Endothelial cell of umbilical vein (primary cell): ENCODE measurements around the gene KIFAP3. TPM values are rescaled to one million over a fixed set of nuclear protein-coding genes. Genes with fewer than 3 reads are reported as not detected.
"Not testable (repeated sequence)": the region's sequence is repeated elsewhere in the genome, so short reads cannot be mapped to it uniquely, and the experiment has no call there.

Source experiments
- BruUV-seq: library from RNA; stranded (reverse); fragments of 400-500 nt; replicated peaks from 2 replicates; lab custom pipeline; 2021; lab: Mats Ljungman, UMichigan
- CTCF ChIA-PET: fragments of 300-600, 350-600 bp; sonication (Branson Sonifier 250); formaldehyde crosslinking; loops from one replicate; lab custom pipeline; 2021; ENCODE audit warnings: antibody characterized with exemption, inconsistent platforms; lab: Charles Lee
- POLR2A ChIA-PET: fragments of 300-600, 350-600 bp; sonication (Branson Sonifier 250); formaldehyde crosslinking; loops from one replicate; lab custom pipeline; 2021; ENCODE audit warnings: antibody characterized with exemption, inconsistent platforms; lab: Charles Lee
- DNase-seq: peaks from one replicate; pipeline ENCODE4 v3.0.0-alpha.2; 2011; ENCODE audit warnings: low read depth, low spot score
- FAIRE-seq: peaks from 2 replicates; lab custom pipeline; 2011; peaks lifted over from hg19 to GRCh38; lab: Jason Lieb, UNC
- H2AFZ ChIP-seq: 2 replicates; pipeline ENCODE4 v1.6.0; 2012; ENCODE audit warnings: low read depth, low read length, control low read depth, inconsistent platforms
- H3K27ac ChIP-seq: 2 replicates; pipeline ENCODE4 v1.5.1; 2011; ENCODE audit warnings: low read depth, mild to moderate bottlenecking, control low read depth, low read length, moderate library complexity; ENCODE audit not compliant: insufficient read depth
- H3K27me3 ChIP-seq, 2 experiments: 2 replicates each; pipeline versions ENCODE4 v1.6.0 to v1.6.1; 2011; ENCODE audit warnings: low read length in 2 of 2, mixed read lengths in 1 of 2; ENCODE audit not compliant: control insufficient read depth in 2 of 2, insufficient read depth in 2 of 2
- H3K36me3 ChIP-seq, 2 experiments: 2 replicates in 1 of 2; 3 replicates in 1 of 2; pipeline ENCODE4 v1.5.1; 2011; ENCODE audit warnings: low read length in 2 of 2, mild to moderate bottlenecking in 1 of 2, moderate library complexity in 1 of 2; ENCODE audit not compliant: control insufficient read depth in 2 of 2, insufficient read depth in 2 of 2; ENCODE audit errors: extremely low read depth in 1 of 2
- H3K4me1 ChIP-seq: 3 replicates; pipeline ENCODE4 v1.5.1; 2011; ENCODE audit warnings: mild to moderate bottlenecking, low read length; ENCODE audit not compliant: control insufficient read depth, insufficient read depth; ENCODE audit errors: extremely low read depth
- H3K4me2 ChIP-seq: 2 replicates; pipeline ENCODE4 v1.6.1; 2011; ENCODE audit warnings: low read length, control low read depth, mixed read lengths; ENCODE audit not compliant: insufficient read depth
- H3K4me3 ChIP-seq, 3 experiments: fragments of 200-600 bp in 1 of 3; sonication (generic), shearing (Covaris generic) in 1 of 3; replicated peaks in 1 of 3; 2 replicates each; pipeline ENCODE4 v1.5.1; 2011 to 2016; ENCODE audit warnings: control low read depth in 3 of 3, low read length in 3 of 3, mild to moderate bottlenecking in 2 of 3, inconsistent platforms in 1 of 3, low read depth in 1 of 3, moderate library complexity in 1 of 3; ENCODE audit not compliant: insufficient read depth in 1 of 3
- H3K79me2 ChIP-seq: 2 replicates; pipeline ENCODE4 v1.6.0; 2012; ENCODE audit warnings: low read length, inconsistent platforms; ENCODE audit not compliant: control insufficient read depth, insufficient read depth
- H3K9ac ChIP-seq: replicated peaks from 2 replicates; pipeline ENCODE3; 2011; ENCODE audit warnings: low read length, control low read depth; ENCODE audit not compliant: insufficient read depth; ENCODE audit errors: extremely low read depth
- H3K9me1 ChIP-seq: replicated peaks from 3 replicates; pipeline ENCODE4 v1.6.0; 2011; ENCODE audit warnings: mild to moderate bottlenecking, low read length; ENCODE audit not compliant: control insufficient read depth, insufficient read depth; ENCODE audit errors: extremely low read depth
- H3K9me3 ChIP-seq: replicated peaks from 2 replicates; pipeline ENCODE4 v1.5.1; 2012; ENCODE audit warnings: low read length, inconsistent platforms; ENCODE audit not compliant: control insufficient read depth, insufficient read depth
- H4K20me1 ChIP-seq: replicated peaks from 2 replicates; pipeline ENCODE3; 2011; ENCODE audit warnings: mild to moderate bottlenecking, low read length; ENCODE audit not compliant: control insufficient read depth, insufficient read depth; ENCODE audit errors: extremely low read depth
- EZH2 ChIP-seq: IDR thresholded peaks from 2 replicates; pipeline ENCODE4 v1.6.1; 2012; ENCODE audit warnings: borderline replicate concordance, low read depth, mild to moderate bottlenecking, moderate library complexity, low read length, inconsistent platforms; ENCODE audit not compliant: severe bottlenecking
- FOS ChIP-seq: IDR thresholded peaks from 2 replicates; pipeline ENCODE4 v1.6.1; 2011; ENCODE audit warnings: mild to moderate bottlenecking, low read length, moderate library complexity, borderline replicate concordance; ENCODE audit not compliant: insufficient read depth
- JUN ChIP-seq: IDR thresholded peaks from 2 replicates; pipeline ENCODE4 v1.6.1; 2011; ENCODE audit warnings: borderline replicate concordance, low read depth; ENCODE audit not compliant: insufficient read length, insufficient read depth
- MYC ChIP-seq: IDR thresholded peaks from one replicate; pipeline ENCODE4 v1.6.1; 2011; ENCODE audit warnings: mild to moderate bottlenecking, low read depth, low read length
- dilution Hi-C: fragments of 300-500 bp; cut with MboI; formaldehyde crosslinking; loops from one replicate; pipeline ENCODE4 v1.15.0; 2019; ENCODE audit warnings: low sequenced_read_pairs; ENCODE audit not compliant: extremely low pct_ligation_motif_present
- intact Hi-C: fragments of 100-400 bp; cut with micrococcal nuclease; formaldehyde crosslinking; loops from one replicate; pipeline ENCODE4 v1.10.0; 2022
- polyA plus RNA-seq, 4 experiments: library from polyadenylated mRNA; depleted of rRNA in 3 of 4; stranded (reverse) in 3 of 4; unstranded in 1 of 4; fragments of >200 nt; gene quantifications; 2 replicates each; pipeline versions ENCODE4 v1.2.1 to v1.2.3, GENCODE V29; 2011 to 2012; ENCODE audit warnings: missing spikeins in 1 of 4
- total RNA-seq: library from RNA; stranded (reverse); gene quantifications from 2 replicates; pipeline ENCODE4 v1.2.3, GENCODE V29; 2021
- TF ChIP-seq, protein P1 (sequence below): IDR thresholded peaks from 2 replicates; pipeline ENCODE4 v1.6.1; 2011; ENCODE audit not compliant: insufficient read depth, insufficient read length

KIFAP3 gene
- total and polyA plus RNA-seq, 2 donors (not counting 3 experiments of a cell fraction or from before 2014, with no cell fraction given) = 6.4 to 17.5 TPM

GRCh38 chr1:170063109-170063826 is 11.2 kb downstream of the KIFAP3 start:
- dilution Hi-C loops = no loop called here
- no peaks in the 10 kb centered on the region for H3K36me3 ChIP-seq
- no peak overlapping the region for H3K4me2 ChIP-seq
- no peaks in the 10 kb centered on the region for H3K79me2 ChIP-seq
- ChIA-PET POLR2A (no interaction called here), CTCF (no interaction called here)
- TF ChIP-seq MYC (no peak), EZH2 (no peak), FOS (no peak), JUN (no peak)
- TF ChIP-seq, protein P1, sequence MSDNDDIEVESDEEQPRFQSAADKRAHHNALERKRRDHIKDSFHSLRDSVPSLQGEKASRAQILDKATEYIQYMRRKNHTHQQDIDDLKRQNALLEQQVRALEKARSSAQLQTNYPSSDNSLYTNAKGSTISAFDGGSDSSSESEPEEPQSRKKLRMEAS = no peak
- no peak overlapping the region for H3K9ac ChIP-seq
- intact Hi-C loops = no loop called here
- BruUV-seq = no TSS peak
- H3K4me1 ChIP-seq = no peaks in the 10 kb centered on the region
- no peak for DNase-seq
- H3K27ac ChIP-seq = no peak overlapping the region
- no peak overlapping the region for H2AFZ ChIP-seq
- no peak overlapping the region for H3K4me3 ChIP-seq
- no peaks in the 10 kb centered on the region for H3K27me3 ChIP-seq
- no peaks in the 10 kb centered on the region for H4K20me1 ChIP-seq
- no peaks in the 10 kb centered on the region for H3K9me1 ChIP-seq
- no peak for FAIRE-seq
- H3K9me3 ChIP-seq = no peaks in the 10 kb centered on the region

DNA sequence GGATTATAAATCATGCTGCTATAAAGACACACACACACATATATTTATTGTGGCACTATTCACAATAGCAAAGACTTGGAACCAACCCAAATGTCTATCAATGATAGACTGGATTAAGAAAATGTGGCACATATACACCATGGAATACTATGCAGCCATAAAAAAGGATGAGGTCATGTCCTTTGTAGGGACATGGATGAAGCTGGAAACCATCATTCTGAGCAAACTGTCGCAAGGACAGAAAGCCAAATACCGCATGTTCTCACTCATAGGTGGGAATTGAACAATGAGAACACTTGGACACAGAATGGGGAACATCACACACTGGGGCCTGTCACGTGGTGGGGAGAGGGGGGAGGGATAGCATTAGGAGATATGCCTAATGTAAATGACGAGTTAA is 12.8 kb downstream of the KIFAP3 start:
- dilution Hi-C loops, CTCF ChIA-PET, H4K20me1 ChIP-seq, H3K4me3 ChIP-seq, POLR2A ChIA-PET, intact Hi-C loops, H3K4me1 ChIP-seq, BruUV-seq, H3K79me2 ChIP-seq, FAIRE-seq, H3K9me1 ChIP-seq, H3K36me3 ChIP-seq, H3K4me2 ChIP-seq, DNase-seq, H3K27ac ChIP-seq, H3K9ac ChIP-seq, H2AFZ ChIP-seq, H3K27me3 ChIP-seq, H3K9me3 ChIP-seq: not testable (repeated sequence)

DNA sequence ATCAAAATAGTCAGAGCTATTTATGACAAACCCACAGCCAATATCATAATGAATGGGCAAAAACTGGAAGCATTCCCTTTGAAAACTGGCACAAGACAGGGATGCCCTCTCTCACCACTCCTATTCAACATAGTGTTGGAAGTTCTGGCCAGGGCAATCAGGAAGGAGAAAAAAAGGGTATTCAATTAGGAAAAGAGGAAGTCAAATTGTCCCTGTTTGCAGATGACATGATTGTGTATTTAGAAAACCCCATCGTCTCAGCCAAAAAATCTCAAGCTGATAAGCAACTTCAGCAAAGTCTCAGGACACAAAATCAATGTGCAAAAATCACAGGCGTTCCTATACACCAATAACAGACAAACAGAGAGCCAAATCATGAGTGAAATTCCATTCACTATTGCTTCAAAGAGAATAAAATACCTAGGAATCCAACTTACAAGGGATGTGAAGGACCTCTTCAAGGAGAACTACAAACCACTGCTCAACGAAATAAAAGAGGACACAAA is 14.4 kb downstream of the KIFAP3 start:
- H4K20me1 ChIP-seq, POLR2A ChIA-PET, CTCF ChIA-PET, H3K9me3 ChIP-seq, H3K79me2 ChIP-seq, H3K27ac ChIP-seq, DNase-seq, intact Hi-C loops, H3K9me1 ChIP-seq, H2AFZ ChIP-seq, H3K4me3 ChIP-seq, H3K4me2 ChIP-seq, H3K27me3 ChIP-seq, H3K9ac ChIP-seq, BruUV-seq, dilution Hi-C loops, H3K36me3 ChIP-seq, H3K4me1 ChIP-seq, FAIRE-seq: not testable (repeated sequence)
